ENCODE results near the gene METTL4.

Gene METTL4

GRCh38 chr18:2518473-2518872 lies 52.8 kb downstream of the METTL4 start:
- no peak for TF ChIP-seq CTCF (IDR thresholded peaks at IDR 0.05; ENCODE audit: extremely low read depth, insufficient read depth, missing control alignments)
- no peak for DNase-seq (ENCODE audit: low spot score)
- in situ Hi-C loops (cut with MboI; ENCODE audit: low pct_unique_long_range_greater_than_20kb, low sequenced_read_pairs, unreplicated experiment) = no loop called here

GRCh38 chr18:2515908-2516625 lies 55.2 kb downstream of the METTL4 start:
- no peak for TF ChIP-seq CTCF (IDR thresholded peaks at IDR 0.05; ENCODE audit: extremely low read depth, insufficient read depth, missing control alignments)
- DNase-seq (ENCODE audit: low spot score) = no peak
- in situ Hi-C loops (cut with MboI; ENCODE audit: low pct_unique_long_range_greater_than_20kb, low sequenced_read_pairs, unreplicated experiment) = no loop called here

- no peak for TF ChIP-seq CTCF (IDR thresholded peaks at IDR 0.05; ENCODE audit: extremely low read depth, insufficient read depth, missing control alignments)
Observed at GRCh38 chr18:2515171-2515787, 56.0 kb downstream of the METTL4 start.

GRCh38 chr18:2513616-2514015 lies 57.7 kb downstream of the METTL4 start:
- TF ChIP-seq CTCF (IDR thresholded peaks at IDR 0.05; ENCODE audit: extremely low read depth, insufficient read depth, missing control alignments) = no peak
- in situ Hi-C loops (cut with MboI; ENCODE audit: low pct_unique_long_range_greater_than_20kb, low sequenced_read_pairs, unreplicated experiment) = no loop called here
- no peak for DNase-seq (ENCODE audit: low spot score)

More at GRCh38 chr18:2515171-2515787, 56.0 kb downstream of the METTL4 start:
- DNase-seq (ENCODE audit: low spot score) = no peak
- in situ Hi-C loops (cut with MboI; ENCODE audit: low pct_unique_long_range_greater_than_20kb, low sequenced_read_pairs, unreplicated experiment) = no loop called here

GRCh38 chr18:2512059-2512458 lies 59.2 kb downstream of the METTL4 start:
- no peak for TF ChIP-seq CTCF (IDR thresholded peaks at IDR 0.05; ENCODE audit: extremely low read depth, insufficient read depth, missing control alignments)
- in situ Hi-C loops (cut with MboI; ENCODE audit: low pct_unique_long_range_greater_than_20kb, low sequenced_read_pairs, unreplicated experiment) = no loop called here

GRCh38 chr18:2511451-2511850 lies 59.9 kb downstream of the METTL4 start:
- no peak for TF ChIP-seq CTCF (IDR thresholded peaks at IDR 0.05; ENCODE audit: extremely low read depth, insufficient read depth, missing control alignments)
- DNase-seq (ENCODE audit: low spot score) = no peak
- in situ Hi-C loops (cut with MboI; ENCODE audit: low pct_unique_long_range_greater_than_20kb, low sequenced_read_pairs, unreplicated experiment) = no loop called here

More at GRCh38 chr18:2512059-2512458, 59.2 kb downstream of the METTL4 start:
- DNase-seq (ENCODE audit: low spot score) = no peak

Measured in GM13977 (cell line).